ENCODE results near the gene SV2B.

SV2B gene

GRCh38 chr15:91275844-91276243 is 175.8 kb downstream of the SV2B start:
- TF ChIP-seq CTCF (conservative IDR thresholded peaks at IDR 0.05; ENCODE audit: control insufficient read depth, insufficient read depth, low read depth, low read length) = no peak
- no peak for DNase-seq (ENCODE audit: low read depth)

GRCh38 chr15:91278951-91279350 is 178.9 kb downstream of the SV2B start:
- DNase-seq (ENCODE audit: low read depth) = no peak
- no peak for TF ChIP-seq CTCF (conservative IDR thresholded peaks at IDR 0.05; ENCODE audit: control insufficient read depth, insufficient read depth, low read depth, low read length)

More at GRCh38 chr15:91275844-91276243, 175.8 kb downstream of the SV2B start:
- H3K4me3 ChIP-seq (ENCODE audit: control insufficient read depth, low read depth, low read length) = no peak overlapping the region

GRCh38 chr15:91279486-91279885 is 179.4 kb downstream of the SV2B start:
- no peak for TF ChIP-seq CTCF (conservative IDR thresholded peaks at IDR 0.05; ENCODE audit: control insufficient read depth, insufficient read depth, low read depth, low read length)
- no peak overlapping the region for H3K4me3 ChIP-seq (ENCODE audit: control insufficient read depth, low read depth, low read length)
- DNase-seq (ENCODE audit: low read depth) = no peak

More at GRCh38 chr15:91278951-91279350, 178.9 kb downstream of the SV2B start:
- H3K4me3 ChIP-seq (ENCODE audit: control insufficient read depth, low read depth, low read length) = no peak overlapping the region

GRCh38 chr15:91281947-91282346 is 181.9 kb downstream of the SV2B start:
- H3K4me3 ChIP-seq (ENCODE audit: control insufficient read depth, low read depth, low read length) = no peak overlapping the region
- no peak for DNase-seq (ENCODE audit: low read depth)
- no peak for TF ChIP-seq CTCF (conservative IDR thresholded peaks at IDR 0.05; ENCODE audit: control insufficient read depth, insufficient read depth, low read depth, low read length)

GRCh38 chr15:91282486-91282885 is 182.4 kb downstream of the SV2B start:
- no peak for TF ChIP-seq CTCF (conservative IDR thresholded peaks at IDR 0.05; ENCODE audit: control insufficient read depth, insufficient read depth, low read depth, low read length)
- no peak for DNase-seq (ENCODE audit: low read depth)
- H3K4me3 ChIP-seq (ENCODE audit: control insufficient read depth, low read depth, low read length) = no peak overlapping the region

GRCh38 chr15:91283155-91283554 is 183.1 kb downstream of the SV2B start:
- DNase-seq (ENCODE audit: low read depth) = no peak
- H3K4me3 ChIP-seq (ENCODE audit: control insufficient read depth, low read depth, low read length) = no peak overlapping the region
- no peak for TF ChIP-seq CTCF (conservative IDR thresholded peaks at IDR 0.05; ENCODE audit: control insufficient read depth, insufficient read depth, low read depth, low read length)

Data from fibroblast of mammary gland (primary cell).